Fibroblast of the aortic adventitia (primary cell): ENCODE data around the gene SAP25. TPM values are rescaled to one million over a fixed set of nuclear protein-coding genes. Genes with fewer than 3 reads are reported as not detected.
"Not testable (repeated sequence)": the region's sequence is repeated elsewhere in the genome, so short reads cannot be mapped to it uniquely, and the experiment has no call there.

ENCODE experiments used
- DNase-seq: peaks from one replicate; pipeline ENCODE4 v3.0.0-alpha.2; 2010; ENCODE audit warnings: low read depth
- H3K4me3 ChIP-seq: 2 replicates; pipeline ENCODE4 v1.5.1; 2011; ENCODE audit warnings: low read depth, mild to moderate bottlenecking, control low read depth, low read length, moderate library complexity
- total RNA-seq: library from RNA; depleted of rRNA; stranded (reverse); fragments of >200 nt; gene quantifications from 2 replicates; pipeline ENCODE4 v1.2.3, GENCODE V29; 2012; ENCODE audit warnings: low replicate concordance
- TF ChIP-seq, protein P1 (sequence below): IDR thresholded peaks from 2 replicates; pipeline ENCODE4 v1.5.1; 2011; ENCODE audit warnings: mild to moderate bottlenecking, low read length, control low read depth, inconsistent platforms; ENCODE audit not compliant: insufficient read depth

Gene SAP25
- total RNA-seq, 1 donor: not detected

DNA sequence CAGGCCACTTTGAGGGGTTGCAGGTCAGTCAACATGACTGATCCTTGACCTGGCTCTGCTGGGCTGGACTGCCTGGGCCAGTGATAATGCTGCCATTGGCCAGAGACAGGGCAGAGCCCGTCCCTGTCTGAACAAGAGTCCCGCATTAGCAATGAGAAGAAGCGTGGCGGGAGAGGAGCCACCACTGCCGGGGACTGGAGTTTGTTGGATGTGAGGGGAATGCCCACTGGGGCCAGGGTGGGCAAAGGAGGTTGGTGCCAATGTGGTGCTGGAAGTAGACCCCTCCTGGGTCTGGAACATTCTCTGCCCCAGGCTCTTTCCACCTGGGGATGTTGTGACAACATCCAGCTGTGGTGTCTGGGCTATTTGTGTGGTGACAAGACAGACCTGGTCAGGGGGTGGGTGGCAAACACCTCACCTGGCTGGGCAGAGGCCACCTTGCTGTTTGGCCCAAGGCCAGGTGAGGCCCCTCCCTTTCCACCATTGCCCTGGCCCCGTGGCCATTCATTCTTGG is 7.6 kb downstream of the SAP25 start:
- DNase-seq: no peak
- no peak overlapping the region for H3K4me3 ChIP-seq
- TF ChIP-seq, protein P1, sequence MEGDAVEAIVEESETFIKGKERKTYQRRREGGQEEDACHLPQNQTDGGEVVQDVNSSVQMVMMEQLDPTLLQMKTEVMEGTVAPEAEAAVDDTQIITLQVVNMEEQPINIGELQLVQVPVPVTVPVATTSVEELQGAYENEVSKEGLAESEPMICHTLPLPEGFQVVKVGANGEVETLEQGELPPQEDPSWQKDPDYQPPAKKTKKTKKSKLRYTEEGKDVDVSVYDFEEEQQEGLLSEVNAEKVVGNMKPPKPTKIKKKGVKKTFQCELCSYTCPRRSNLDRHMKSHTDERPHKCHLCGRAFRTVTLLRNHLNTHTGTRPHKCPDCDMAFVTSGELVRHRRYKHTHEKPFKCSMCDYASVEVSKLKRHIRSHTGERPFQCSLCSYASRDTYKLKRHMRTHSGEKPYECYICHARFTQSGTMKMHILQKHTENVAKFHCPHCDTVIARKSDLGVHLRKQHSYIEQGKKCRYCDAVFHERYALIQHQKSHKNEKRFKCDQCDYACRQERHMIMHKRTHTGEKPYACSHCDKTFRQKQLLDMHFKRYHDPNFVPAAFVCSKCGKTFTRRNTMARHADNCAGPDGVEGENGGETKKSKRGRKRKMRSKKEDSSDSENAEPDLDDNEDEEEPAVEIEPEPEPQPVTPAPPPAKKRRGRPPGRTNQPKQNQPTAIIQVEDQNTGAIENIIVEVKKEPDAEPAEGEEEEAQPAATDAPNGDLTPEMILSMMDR: no peak

DNA sequence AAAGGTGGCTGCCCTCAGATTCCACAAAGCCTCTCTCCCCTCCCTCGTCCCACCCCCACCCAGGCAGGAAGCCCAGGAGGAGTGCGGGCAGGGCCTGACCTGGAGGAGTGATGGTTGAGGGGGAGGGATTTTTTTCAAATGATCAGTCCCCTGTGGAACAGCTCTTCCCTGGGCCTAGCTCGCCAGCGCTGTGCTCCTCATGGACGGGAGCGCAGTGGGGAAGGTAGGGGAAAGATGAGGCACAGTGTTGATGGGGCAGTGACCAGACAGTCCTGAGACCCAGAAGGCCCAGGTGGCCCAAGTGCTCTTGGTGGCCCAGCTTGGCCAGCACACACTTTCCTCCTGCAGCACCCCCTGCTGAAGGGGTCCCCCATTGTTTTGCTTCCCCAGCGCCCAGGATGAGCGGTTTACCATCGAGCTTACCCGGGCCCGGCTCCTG is 8.5 kb downstream of the SAP25 start:
- no peak overlapping the region for H3K4me3 ChIP-seq
- TF ChIP-seq, protein P1: no peak
- DNase-seq: no peak

DNA sequence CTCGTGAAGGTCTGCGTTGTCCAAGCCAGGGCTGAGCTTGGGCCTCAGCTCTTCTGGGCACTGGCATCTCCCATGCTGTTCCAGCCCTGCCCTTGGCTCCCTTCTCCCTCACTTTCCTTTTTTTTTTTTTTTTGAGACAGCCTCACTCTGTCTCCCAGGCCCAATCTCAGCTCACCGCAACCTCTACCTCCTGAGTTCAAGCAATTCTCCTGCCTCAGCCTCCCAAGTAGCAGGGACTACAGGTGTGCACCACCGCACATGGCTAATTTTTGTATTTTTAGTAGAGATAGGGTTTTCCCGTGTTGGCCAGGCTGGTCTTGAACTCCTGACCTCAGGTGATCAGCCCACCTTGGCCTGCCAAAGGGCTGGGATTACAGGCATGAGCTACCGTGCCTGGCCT is 9.3 kb downstream of the SAP25 start:
- H3K4me3 ChIP-seq, DNase-seq: not testable (repeated sequence)

DNA sequence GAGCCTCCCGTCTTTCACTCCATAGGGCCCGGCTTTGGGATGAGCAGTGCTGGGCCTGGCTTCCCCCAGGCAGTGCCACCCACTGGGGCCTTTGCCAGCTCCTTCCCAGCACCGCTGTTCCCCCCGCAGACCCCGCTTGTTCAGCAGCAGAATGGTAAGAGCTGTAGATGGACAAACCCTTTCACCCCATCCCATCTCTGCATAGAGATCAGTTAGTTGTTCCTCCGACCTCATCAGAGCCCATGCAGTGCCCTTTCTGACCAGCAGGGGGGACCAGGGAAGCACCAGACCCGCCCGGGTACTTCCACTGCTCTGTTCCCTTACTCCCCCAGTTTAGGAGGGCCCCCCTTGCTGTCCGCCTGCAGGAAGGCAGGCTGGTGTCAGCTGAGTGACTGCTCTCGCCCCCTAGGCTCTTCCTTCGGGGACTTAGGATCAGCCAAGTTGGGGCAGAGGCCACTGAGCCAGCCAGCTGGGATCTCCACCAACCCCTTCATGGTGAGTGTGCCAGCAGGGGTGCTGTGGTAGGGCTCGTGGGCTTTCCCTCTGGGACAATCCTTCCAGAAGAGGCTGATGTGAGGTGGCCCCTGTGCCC is 9.8 kb downstream of the SAP25 start:
- TF ChIP-seq, protein P1: peak; percentile 99
- DNase-seq: peak; percentile 73
- H3K4me3 ChIP-seq: no peak overlapping the region

DNA sequence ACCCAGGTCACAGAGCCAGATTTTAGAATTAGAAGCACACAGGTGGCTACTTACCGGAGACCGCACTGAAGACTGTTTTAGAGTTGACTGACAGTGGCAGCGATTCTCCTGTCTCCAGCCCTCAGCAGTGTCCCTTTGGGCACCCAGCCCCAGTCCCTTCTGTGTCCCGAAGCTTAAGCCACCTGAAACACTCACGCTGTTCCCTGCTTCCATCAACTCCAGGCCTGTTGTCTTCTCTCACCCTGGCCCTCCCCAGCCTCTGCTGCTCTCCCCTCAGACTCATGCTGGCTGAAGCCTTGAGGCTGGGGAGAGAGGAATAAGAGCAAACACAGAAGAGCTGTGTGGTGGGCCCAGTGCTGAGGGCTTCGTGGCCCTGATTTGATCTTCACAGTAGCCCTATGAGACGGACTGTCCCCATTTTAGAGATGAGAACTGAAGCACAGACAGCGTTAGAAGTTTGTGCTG is 10.6 kb downstream of the SAP25 start:
- TF ChIP-seq, protein P1: no peak
- DNase-seq: no peak
- H3K4me3 ChIP-seq: no peak overlapping the region

DNA sequence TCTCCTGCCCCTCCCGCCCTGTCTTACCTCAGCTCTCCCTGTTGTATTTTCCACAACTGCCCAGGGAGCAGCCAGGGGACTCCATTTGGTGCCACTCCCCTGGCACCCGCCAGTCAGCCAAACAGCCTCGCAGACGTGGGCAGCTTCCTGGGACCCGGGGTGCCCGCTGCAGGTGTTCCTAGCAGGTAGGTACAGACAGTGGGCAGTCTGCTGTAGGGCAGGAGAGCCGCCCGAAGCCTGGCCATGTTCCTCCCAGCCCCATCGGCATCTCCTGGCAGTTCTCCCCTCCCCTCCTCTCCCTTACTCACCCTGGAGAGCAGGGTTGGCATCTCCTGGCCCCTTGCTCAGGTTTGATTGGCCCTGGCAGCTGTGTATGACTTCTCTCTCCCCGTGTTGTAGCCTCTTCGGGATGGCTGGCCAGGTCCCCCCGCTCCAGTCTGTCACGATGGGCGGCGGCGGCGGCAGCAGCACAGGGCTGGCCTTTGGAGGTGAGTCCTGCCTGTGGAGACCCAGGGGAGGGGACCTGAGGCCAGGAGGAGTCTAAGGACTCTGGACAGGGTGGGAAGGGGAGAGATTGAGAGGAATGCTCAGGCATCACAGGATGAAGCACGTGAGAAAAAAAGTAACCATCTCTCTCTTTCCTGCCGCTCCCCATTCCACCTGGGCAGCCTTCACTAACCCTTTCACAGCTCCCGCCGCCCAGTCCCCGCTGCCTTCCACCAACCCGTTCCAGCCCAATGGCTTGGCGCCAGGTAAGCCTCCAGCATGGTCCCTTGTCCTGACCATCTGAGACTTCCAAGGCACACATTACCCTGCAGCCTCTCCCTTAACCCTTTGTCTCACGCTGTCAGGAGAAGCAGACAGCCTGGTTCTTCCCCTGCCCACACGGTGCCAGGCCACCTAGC is 11.3 kb downstream of the SAP25 start:
- no peak overlapping the region for H3K4me3 ChIP-seq
- TF ChIP-seq, protein P1: no peak
- no peak for DNase-seq
